Measurements from ENCODE around the gene CNNM3.

Gene CNNM3

GRCh38 chr2:96878171-96878570 lies 62.1 kb downstream of the CNNM3 start:
- no peak for DNase-seq (ENCODE audit: low spot score)

- no peak for DNase-seq (ENCODE audit: low spot score)
Measured at GRCh38 chr2:96878796-96879544, 62.9 kb downstream of the CNNM3 start.

GRCh38 chr2:96879545-96880040 lies 63.5 kb downstream of the CNNM3 start:
- DNase-seq (ENCODE audit: low spot score): no peak

- no peak for DNase-seq (ENCODE audit: low spot score)
Measured at GRCh38 chr2:96880891-96881273, 64.8 kb downstream of the CNNM3 start.

GRCh38 chr2:96881349-96882195 lies 65.5 kb downstream of the CNNM3 start:
- no peak for DNase-seq (ENCODE audit: low spot score)

- DNase-seq (ENCODE audit: low spot score): no peak
Measured at GRCh38 chr2:96882230-96882629, 66.2 kb downstream of the CNNM3 start.

- DNase-seq (ENCODE audit: low spot score): no peak
Measured at GRCh38 chr2:96882906-96883305, 66.8 kb downstream of the CNNM3 start.

GRCh38 chr2:96883306-96883705 lies 67.2 kb downstream of the CNNM3 start:
- DNase-seq (ENCODE audit: low spot score): no peak

All from D341Med (cell line).